A172 (cell line): ENCODE measurements around the gene DISC1. TPM values are rescaled to one million over a fixed set of nuclear protein-coding genes. Genes with fewer than 3 reads are reported as not detected.
"Not testable (repeated sequence)": the region's sequence is repeated elsewhere in the genome, so short reads cannot be mapped to it uniquely, and the experiment has no call there.

Experiments
- DNase-seq: peaks from one replicate; pipeline ENCODE4 v3.0.0-alpha.2; 2015; ENCODE audit warnings: low spot score
- total RNA-seq: library from RNA; depleted of rRNA; stranded (reverse); fragments of >200 nt; shearing (Covaris generic); gene quantifications from 2 replicates; pipeline ENCODE4 v1.2.3, GENCODE V29; 2014

The DISC1 gene
- total RNA-seq, 1 experiment from 2014 or later: 5.0 TPM

- DNase-seq: no peak
Observed at GRCh38 chr1:231890791-231891190, 264.2 kb downstream of the DISC1 start.

GRCh38 chr1:231893400-231894102 lies 267.0 kb downstream of the DISC1 start:
- no peak for DNase-seq

- no peak for DNase-seq
Observed at GRCh38 chr1:231896806-231897205, 270.2 kb downstream of the DISC1 start.

GRCh38 chr1:231899046-231899445 lies 272.5 kb downstream of the DISC1 start:
- no peak for DNase-seq

GRCh38 chr1:231899713-231900435 lies 273.3 kb downstream of the DISC1 start:
- DNase-seq: no peak

GRCh38 chr1:231903586-231904081 lies 277.0 kb downstream of the DISC1 start:
- no peak for DNase-seq

- DNase-seq: not testable (repeated sequence)
Observed at GRCh38 chr1:231907310-231907709, 280.7 kb downstream of the DISC1 start.

- DNase-seq: no peak
Observed at GRCh38 chr1:231913493-231913892, 286.9 kb downstream of the DISC1 start.

GRCh38 chr1:231918239-231919015 lies 291.8 kb downstream of the DISC1 start:
- no peak for DNase-seq

GRCh38 chr1:231919239-231919885 lies 292.8 kb downstream of the DISC1 start:
- DNase-seq: no peak

GRCh38 chr1:231919886-231920285 lies 293.3 kb downstream of the DISC1 start:
- no peak for DNase-seq

- no peak for DNase-seq
Observed at GRCh38 chr1:231921646-231922345, 295.2 kb downstream of the DISC1 start.

GRCh38 chr1:231923491-231924041 lies 297.0 kb downstream of the DISC1 start:
- no peak for DNase-seq

GRCh38 chr1:231924180-231924579 lies 297.6 kb downstream of the DISC1 start:
- DNase-seq: no peak

- no peak for DNase-seq
Observed at GRCh38 chr1:231925864-231926263, 299.3 kb downstream of the DISC1 start.

- no peak for DNase-seq
Observed at GRCh38 chr1:231926340-231926739, 299.8 kb downstream of the DISC1 start.

- no peak for DNase-seq
Observed at GRCh38 chr1:231926933-231927332, 300.3 kb downstream of the DISC1 start.

GRCh38 chr1:231927431-231927830 lies 300.8 kb downstream of the DISC1 start:
- no peak for DNase-seq

GRCh38 chr1:231929311-231929710 lies 302.7 kb downstream of the DISC1 start:
- no peak for DNase-seq

GRCh38 chr1:231930257-231930947 lies 303.8 kb downstream of the DISC1 start:
- no peak for DNase-seq
